ENCODE results near the gene TEAD1. TPM values are rescaled to one million over a fixed set of nuclear protein-coding genes. Genes with fewer than 3 reads are reported as not detected.

The TEAD1 gene
- total and polyA plus RNA-seq, 10 of the 15 experiments (the other 5 are each of a cell fraction or from before 2014, with no cell fraction given): 0.01 to 0.59 (median 0.04) TPM; not detected in 6

DNA sequence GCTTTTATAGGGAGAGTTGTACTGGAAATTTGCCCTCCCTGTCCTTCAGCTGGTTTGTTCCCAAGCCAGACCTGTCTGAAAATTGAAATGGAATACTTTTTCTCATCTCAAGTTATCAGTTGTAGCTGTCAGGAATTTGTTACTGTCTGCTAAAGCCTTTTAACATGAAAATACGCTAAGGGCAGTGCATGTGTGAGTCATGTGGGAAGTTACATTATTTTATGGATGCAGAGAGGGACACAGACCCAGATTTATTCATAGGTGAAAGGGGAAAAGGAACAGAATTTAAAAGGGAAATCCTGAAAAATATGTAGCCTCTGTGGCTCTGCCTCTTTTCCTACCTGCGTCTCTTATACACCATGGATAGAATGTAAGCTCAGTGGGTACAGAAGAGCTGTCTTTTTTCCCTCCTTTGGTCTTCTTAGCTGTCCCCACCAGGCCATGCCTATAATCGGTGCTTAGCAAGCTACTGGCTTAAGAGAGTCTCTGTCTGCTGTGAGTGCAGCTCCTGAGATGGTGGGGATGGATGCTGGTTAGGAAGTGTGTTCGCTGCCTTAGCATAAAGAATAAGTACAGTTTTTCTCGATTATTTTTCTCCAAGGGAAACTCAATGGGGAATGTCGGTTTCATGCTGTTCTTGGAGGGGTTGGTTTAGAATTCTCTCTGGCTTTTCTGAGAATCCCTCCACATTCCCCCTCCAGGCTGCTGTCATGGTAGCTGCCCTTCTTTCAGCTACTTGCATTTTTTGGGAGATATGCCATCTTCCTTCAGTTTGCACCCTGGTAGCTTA, 166.8 kb downstream of the TEAD1 start:
- no peak for DNase-seq (ENCODE audit: low read depth, low spot score)

More for the DNA sequence above, 166.8 kb downstream of the TEAD1 start:
- Histone ChIP-seq H2AFZ (ENCODE audit: control insufficient read depth, low read depth, low read length) (no peak overlapping the region), H3K4me1 (ENCODE audit: control insufficient read depth, insufficient read depth, low read length) (no peaks in the 10 kb centered on the region), H3K27me3 (replicated peaks in 1 of 2; ENCODE audit: control insufficient read depth in 2 of 2, insufficient read depth in 2 of 2, low read length in 1 of 2) (no peaks in the 10 kb centered on the region), H3K9ac (ENCODE audit: control insufficient read depth, insufficient read depth, low read length) (no peak overlapping the region), H3K27ac (ENCODE audit: control insufficient read depth, insufficient read depth) (no peak overlapping the region), H3K4me2 (ENCODE audit: control insufficient read depth, insufficient read depth) (no peak overlapping the region), H3K9me3 (replicated peaks; ENCODE audit: control insufficient read depth, insufficient read depth, low read length) (no peaks in the 10 kb centered on the region; the same call in 2 of the 3 replicates), H3K4me3 (no peak overlapping the region), H3K36me3 (ENCODE audit: control insufficient read depth in 2 of 2, insufficient read depth in 2 of 2, low read length in 1 of 2) (no peaks in the 10 kb centered on the region), H4K20me1 (ENCODE audit: control insufficient read depth, insufficient read depth) (no peaks in the 10 kb centered on the region), H3K79me2 (ENCODE audit: control insufficient read depth, insufficient read depth, low read length) (no peaks in the 10 kb centered on the region)
- BruUV-seq (replicated peaks): no TSS peak
- in situ Hi-C loops (cut with MboI): no loop called here
- POLR2A ChIA-PET: no interaction called here
- RAD21 ChIA-PET (ENCODE audit: unreplicated experiment): no interaction called here
- ATAC-seq: no peak
- intact Hi-C loops (cut with micrococcal nuclease; ENCODE audit: unreplicated experiment): no loop called here
- no peak for FAIRE-seq
- SMC1A ChIA-PET (ENCODE audit: uncharacterized antibody, unreplicated experiment): interaction anchor here (0.6 kb wide), 1 partner anchor 12 kb away, joined by 3 read pairs; no protein-coding TSS in a partner anchor
- CTCF ChIA-PET: interaction anchor here (1.6 kb wide), 2 partner anchors 48 to 52 kb away, joined by 3 to 5 read pairs; no protein-coding TSS in a partner anchor
- TF ChIP-seq REST (IDR thresholded peaks at IDR 0.05; ENCODE audit: low read depth, low read length): no peak
- no peak for TF ChIP-seq EP300 (IDR thresholded peaks at IDR 0.05; ENCODE audit: borderline replicate concordance in 1 of 2, control insufficient read depth in 1 of 2, low read depth in 2 of 2, low read length in 2 of 2)
- no peak for TF ChIP-seq YY1 (IDR thresholded peaks at IDR 0.05; ENCODE audit: low read depth, low read length)
- no peak for TF ChIP-seq MTA3 (IDR thresholded peaks at IDR 0.05; ENCODE audit: borderline replicate concordance, low read length)
- TF ChIP-seq SPI1 (IDR thresholded peaks at IDR 0.05; ENCODE audit: borderline replicate concordance, insufficient read depth, low read depth, low read length): no peak
- TF ChIP-seq, protein P1, sequence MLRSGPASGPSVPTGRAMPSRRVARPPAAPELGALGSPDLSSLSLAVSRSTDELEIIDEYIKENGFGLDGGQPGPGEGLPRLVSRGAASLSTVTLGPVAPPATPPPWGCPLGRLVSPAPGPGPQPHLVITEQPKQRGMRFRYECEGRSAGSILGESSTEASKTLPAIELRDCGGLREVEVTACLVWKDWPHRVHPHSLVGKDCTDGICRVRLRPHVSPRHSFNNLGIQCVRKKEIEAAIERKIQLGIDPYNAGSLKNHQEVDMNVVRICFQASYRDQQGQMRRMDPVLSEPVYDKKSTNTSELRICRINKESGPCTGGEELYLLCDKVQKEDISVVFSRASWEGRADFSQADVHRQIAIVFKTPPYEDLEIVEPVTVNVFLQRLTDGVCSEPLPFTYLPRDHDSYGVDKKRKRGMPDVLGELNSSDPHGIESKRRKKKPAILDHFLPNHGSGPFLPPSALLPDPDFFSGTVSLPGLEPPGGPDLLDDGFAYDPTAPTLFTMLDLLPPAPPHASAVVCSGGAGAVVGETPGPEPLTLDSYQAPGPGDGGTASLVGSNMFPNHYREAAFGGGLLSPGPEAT (IDR thresholded peaks at IDR 0.05; ENCODE audit: low read depth): no peak
- TF ChIP-seq NR2C1 (IDR thresholded peaks at IDR 0.05): no peak
- no peak for TF ChIP-seq ZNF384 (IDR thresholded peaks at IDR 0.05; ENCODE audit: borderline replicate concordance, low read depth, low read length)
- no peak for TF ChIP-seq HCFC1 (IDR thresholded peaks at IDR 0.05; ENCODE audit: low read length)
- TF ChIP-seq, protein P2, sequence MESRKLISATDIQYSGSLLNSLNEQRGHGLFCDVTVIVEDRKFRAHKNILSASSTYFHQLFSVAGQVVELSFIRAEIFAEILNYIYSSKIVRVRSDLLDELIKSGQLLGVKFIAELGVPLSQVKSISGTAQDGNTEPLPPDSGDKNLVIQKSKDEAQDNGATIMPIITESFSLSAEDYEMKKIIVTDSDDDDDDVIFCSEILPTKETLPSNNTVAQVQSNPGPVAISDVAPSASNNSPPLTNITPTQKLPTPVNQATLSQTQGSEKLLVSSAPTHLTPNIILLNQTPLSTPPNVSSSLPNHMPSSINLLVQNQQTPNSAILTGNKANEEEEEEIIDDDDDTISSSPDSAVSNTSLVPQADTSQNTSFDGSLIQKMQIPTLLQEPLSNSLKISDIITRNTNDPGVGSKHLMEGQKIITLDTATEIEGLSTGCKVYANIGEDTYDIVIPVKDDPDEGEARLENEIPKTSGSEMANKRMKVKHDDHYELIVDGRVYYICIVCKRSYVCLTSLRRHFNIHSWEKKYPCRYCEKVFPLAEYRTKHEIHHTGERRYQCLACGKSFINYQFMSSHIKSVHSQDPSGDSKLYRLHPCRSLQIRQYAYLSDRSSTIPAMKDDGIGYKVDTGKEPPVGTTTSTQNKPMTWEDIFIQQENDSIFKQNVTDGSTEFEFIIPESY (IDR thresholded peaks at IDR 0.05): no peak
- no peak for TF ChIP-seq GABPA (IDR thresholded peaks at IDR 0.05; ENCODE audit: low read depth)
- no peak for TF ChIP-seq TCF7 (IDR thresholded peaks at IDR 0.05; ENCODE audit: borderline replicate concordance)
- no peak for TF ChIP-seq BCL3 (IDR thresholded peaks at IDR 0.05; ENCODE audit: borderline replicate concordance, insufficient read depth, low read depth, low read length, poor library complexity, severe bottlenecking)
- WGBS (ENCODE audit: insufficient coverage, insufficient replicate concordance, low lambda C conversion rate, missing lambda C conversion rate): 42% methylated on average over 6 of the region's 6 CpGs
